ENCODE data around the gene INHBC.
"Not testable (repeated sequence)": the region's sequence is repeated elsewhere in the genome, so short reads cannot be mapped to it uniquely, and the experiment has no call there.

Gene INHBC, protein sequence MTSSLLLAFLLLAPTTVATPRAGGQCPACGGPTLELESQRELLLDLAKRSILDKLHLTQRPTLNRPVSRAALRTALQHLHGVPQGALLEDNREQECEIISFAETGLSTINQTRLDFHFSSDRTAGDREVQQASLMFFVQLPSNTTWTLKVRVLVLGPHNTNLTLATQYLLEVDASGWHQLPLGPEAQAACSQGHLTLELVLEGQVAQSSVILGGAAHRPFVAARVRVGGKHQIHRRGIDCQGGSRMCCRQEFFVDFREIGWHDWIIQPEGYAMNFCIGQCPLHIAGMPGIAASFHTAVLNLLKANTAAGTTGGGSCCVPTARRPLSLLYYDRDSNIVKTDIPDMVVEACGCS

DNA sequence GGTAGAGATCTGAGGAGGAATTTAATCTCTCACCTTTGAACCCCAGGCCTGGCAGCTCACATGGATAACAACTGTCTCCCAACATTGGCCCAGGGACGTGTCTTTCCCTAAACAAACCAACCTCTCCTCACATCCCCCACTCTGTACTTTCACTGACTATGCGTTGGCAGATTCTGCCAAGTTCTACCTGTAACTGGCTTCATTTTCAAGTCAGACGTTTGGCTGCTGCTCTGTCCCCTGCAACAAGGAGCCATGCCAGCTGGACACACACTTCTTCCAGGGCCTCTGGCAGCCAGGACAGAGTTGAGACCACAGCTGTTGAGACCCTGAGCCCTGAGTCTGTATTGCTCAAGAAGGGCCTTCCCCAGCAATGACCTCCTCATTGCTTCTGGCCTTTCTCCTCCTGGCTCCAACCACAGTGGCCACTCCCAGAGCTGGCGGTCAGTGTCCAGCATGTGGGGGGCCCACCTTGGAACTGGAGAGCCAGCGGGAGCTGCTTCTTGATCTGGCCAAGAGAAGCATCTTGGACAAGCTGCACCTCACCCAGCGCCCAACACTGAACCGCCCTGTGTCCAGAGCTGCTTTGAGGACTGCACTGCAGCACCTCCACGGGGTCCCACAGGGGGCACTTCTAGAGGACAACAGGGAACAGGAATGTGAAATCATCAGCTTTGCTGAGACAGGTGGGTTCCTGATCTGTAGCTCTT, at the start of gene INHBC:
Gene INHBC (plus strand): TSS at position 268 of the 707 bp plus-strand sequence. CDS start 103 bp downstream, at position 371.
- DNase-seq, result no peak

DNA sequence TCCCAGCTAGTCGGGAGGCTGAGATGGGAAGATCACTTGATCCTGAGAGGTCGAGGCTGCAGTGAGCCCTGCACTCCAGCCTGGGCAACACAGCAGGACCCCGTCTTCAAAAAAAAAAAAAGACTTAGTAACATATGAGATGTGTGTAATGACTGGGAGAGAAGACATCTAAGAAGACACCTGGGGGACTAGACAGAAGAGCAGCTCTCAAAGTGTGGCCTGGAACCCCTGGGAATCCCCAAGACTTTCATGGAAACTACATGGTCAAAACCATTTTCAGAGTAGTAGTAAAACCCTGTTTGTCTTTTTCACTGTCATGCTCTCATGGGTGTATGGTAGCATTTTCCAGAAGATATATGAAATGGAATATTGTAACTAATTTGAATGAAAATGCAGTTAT, 49.0 kb upstream of the INHBC start:
- no peak for DNase-seq

DNA sequence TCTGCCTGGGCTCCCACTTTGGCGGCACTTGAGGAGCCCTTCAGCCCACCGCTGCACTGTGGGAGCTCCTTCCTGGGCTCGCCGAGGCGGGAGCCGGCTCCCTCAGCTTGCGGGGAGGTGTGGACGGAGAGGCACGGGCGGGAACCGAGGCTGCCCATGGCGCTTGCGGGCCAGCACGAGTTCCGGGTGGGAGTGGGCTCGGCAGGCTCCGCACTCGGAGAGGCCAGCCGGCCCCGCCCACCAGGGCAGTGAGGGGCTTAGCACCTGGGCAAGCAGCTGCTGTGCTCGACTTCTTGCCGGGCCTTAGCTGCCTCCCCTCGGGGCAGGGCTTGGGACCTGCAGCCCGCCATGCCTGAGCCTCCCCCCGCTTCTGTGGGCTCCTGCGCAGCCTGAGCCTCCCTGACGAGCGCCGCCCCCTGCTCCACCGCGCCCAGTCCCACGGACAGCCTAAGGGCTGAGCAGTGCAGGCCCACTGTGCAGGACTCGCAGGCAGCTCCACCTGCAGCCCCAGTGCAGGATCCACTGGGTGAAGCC, 48.3 kb upstream of the INHBC start:
- DNase-seq, result no peak

DNA sequence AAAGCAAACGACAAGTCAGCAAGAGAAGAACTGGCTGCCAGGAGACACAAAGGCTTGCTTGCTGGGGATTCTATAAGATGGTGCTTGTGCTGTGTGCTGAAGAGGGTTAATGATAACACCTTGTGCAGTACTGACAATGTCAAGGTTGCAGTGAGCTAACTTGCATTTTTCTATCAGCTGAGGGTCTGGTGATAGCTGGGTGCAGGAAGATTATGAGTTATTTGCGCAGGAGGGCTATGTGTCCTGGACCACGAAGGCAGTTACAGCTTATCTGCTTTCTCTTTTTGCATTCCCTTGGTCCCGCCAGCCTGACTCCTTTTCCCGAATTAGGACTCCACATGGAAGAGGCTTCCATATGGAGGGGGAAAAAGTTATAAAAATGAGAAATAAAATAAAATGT, 46.2 kb upstream of the INHBC start:
- DNase-seq, result no peak

DNA sequence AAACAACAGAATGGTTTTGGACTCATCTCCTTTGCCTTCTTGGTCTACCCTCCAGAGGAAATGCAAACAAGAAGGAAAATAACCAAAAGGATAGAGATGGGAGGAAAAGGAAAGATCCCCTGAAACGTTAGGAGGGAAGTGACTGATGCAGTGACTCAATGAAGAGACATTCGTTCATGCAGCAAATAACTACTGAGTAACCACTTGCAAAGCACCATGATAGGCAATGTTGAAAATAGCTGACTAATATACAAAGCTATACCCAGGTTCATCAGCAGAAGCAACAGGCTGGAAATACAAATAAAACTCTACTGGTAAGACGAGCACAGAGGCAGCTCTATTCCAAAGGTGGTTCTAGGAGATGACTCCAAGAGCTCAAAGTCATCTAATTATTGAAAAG, 45.6 kb upstream of the INHBC start:
- DNase-seq, result no peak

DNA sequence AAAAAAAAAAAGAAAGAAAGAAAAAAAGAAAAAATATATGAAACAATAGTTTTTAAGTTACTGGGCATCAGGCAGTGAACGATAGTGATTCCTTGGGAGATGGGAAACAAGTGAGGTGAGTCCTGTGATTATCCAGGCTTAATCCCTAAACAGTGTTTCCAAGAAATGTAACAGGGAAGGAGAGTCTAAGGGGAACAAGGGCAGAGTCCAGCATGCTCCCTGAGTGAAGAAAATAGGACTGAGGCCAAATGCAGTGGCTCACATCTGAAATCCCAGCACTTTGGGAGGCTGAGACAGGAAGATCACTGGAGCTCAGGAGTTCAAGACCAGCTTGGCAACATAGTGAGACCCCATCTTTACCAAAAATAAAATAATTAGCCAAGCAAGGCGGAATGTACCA, 44.4 kb upstream of the INHBC start:
- DNase-seq, result no peak

DNA sequence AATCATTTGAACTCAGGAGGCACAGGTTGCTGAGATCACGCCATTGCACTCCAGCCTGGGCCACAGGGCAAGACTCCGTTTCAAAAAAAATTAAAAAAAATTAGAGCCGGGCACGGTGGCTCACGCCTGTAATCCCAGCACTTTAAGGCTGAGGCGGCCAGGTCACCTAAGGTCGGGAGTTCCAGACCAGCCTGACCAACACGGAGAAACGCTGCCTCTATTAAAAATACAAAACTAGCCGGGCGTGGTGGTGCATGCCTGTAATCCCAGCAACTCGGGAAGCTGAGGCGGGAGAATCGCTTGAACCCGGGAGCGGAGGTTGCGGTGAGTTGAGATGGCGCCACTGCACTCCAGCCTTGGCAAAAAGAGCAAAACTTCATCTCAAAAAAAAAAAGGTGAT, 39.5 kb upstream of the INHBC start:
- DNase-seq, result no peak

DNA sequence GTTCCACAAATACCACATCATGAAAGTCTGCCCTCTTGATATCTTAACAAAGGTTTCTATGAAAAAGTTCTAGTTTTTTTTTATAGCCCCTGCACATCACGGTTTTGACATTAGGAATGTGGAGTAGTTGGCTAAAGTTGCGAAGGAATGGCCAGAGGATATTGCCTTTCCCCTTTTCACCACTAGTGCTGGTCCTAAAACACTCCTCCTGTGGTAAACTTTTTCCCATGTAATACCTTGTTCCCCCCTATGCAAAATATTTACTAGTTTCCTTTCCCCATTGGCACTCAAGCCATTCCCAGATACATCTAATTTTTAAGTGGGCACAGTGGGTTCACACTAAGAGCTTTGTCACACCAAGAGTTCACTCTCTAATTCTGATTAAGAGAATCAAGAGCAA, 37.1 kb upstream of the INHBC start:
- no peak for DNase-seq

DNA sequence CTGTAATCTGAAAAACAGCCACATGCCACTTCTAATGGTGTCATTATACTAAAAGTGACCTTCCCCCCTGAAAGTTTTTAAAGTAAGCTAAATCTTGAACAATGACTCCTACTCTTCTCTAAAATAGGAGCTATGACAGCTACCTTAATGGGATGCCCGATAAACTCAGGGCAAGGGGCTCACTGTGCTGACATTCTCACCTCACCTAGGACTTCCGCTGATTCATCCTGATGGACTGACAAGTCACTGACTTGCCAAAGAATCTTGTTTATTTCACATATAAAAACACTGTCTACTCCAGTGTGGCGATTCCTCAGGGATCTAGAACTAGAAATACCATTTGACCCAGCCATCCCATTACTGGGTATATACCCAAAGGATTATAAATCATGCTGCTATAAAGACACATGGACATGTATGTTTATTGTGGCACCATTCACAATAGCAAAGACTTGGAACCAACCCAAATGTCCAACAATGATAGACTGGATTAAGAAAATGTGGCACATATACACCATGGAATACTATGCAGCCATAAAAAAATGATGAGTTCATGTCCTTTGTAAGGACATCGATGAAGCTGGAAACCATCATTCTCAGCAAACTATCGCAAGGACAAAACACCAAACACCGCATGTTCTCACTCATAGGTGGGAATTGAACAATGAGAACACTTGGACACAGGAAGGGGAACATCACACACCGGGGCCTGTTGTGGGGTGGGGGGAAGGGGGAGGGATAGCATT, 34.7 kb upstream of the INHBC start:
- not testable (repeated sequence) for DNase-seq

DNA sequence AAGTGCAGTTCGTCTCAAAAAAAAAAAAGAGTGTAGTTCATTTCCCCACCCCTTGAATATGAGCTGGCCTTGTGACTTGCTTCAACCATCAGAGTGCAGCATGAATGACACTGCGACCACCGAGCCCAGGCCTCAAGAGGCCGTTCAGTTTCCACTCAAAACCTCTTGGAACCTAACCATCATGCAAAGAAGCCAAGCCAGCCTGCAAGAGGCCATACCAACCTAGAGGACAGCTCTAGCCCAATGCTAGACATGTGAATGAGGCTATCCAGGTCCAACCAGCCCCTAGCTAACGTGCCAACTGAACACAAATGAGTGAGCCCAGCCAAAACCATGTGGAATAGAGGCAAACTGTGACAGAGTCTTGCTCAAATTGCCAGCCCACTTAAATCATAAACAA, 33.4 kb upstream of the INHBC start:
- no peak for DNase-seq

DNA sequence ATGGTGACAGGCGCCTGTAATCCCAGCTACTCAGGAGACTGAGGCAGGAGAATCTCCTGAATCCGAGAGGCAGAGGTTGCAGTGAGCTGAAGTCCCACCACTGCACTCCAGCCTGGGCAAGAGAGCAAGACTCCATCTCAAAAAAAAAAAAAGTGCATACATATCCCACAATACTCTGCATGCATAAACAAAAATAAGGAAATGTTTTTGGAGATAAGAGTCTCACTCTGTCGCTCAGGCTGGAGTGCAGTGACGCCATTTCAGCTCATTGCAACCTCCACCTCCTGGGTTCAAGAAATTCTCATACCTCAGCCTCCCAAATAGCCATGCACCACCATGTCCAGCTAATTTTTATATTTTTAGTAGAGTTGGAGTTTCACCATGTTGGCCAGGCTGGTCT, 32.4 kb upstream of the INHBC start:
- DNase-seq, result not testable (repeated sequence)

DNA sequence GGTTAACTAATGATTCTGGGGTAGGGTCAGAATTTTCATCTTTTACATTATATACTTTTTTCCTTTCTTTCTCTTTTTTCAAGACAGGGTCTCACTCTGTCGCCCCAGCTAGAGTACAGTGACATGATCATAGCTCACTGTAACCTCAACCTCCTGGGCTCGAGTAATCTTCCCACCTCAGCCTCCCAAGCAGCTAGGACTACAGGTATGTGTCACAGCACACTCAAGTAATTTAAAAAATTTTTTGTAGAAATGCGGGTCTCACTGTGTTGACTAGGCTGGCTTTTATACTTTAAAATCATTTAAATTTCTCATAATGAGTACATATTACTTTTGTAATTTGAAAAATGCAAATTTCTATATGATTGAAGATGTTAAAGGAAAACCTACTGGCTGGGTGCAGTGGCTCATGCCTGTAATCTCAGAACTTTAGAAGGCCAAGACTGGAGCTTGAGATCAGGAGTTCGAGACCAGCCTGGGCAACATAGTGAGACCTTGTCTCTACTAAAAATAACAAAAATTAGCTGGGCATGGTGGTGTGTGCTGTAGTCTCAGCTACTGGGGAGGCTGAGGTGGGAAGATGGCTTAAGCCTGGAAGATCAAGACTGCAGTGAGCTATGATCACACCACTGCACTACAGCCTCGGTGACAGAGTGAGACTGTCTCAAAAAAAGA, 29.5 kb upstream of the INHBC start:
- DNase-seq, result no peak

DNA sequence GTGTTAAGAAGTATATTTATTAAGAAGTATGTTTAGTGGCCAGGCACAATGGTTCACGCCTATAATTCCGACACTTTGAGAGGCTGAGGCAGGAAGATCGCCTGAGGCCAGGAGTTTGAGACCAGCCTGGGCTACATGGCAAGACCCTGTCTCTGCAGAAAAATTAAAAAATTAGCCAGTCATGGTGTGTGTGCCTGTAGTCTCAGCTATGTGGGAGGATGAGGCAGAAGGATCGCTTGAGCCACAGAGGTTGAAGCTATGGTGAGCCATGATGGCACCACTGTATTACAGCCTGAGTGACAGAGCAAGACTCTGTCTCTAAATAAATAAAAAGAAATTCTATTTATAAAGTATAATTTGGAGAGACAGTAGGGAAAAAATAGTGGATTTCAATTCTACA, 24.1 kb upstream of the INHBC start:
- DNase-seq, result no peak

DNA sequence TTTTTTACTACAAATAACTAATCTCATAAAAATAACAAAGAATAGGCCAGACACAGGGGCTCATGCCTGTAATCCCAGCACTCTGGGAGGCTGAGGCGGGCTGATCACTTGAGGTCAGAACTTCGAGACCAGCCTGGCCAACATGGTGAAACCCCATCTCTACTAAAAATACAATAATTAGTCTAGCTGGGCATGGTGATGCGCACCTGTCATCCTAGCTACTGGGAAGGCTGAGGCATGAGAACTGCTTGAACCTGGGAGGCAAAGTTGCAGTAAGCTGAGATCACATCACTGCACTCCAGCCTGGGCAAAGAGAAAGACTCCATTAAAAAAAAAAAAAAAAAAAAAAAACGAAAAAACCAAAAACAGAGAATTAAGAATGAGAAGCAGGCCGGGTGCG, 20.4 kb upstream of the INHBC start:
- not testable (repeated sequence) for DNase-seq

DNA sequence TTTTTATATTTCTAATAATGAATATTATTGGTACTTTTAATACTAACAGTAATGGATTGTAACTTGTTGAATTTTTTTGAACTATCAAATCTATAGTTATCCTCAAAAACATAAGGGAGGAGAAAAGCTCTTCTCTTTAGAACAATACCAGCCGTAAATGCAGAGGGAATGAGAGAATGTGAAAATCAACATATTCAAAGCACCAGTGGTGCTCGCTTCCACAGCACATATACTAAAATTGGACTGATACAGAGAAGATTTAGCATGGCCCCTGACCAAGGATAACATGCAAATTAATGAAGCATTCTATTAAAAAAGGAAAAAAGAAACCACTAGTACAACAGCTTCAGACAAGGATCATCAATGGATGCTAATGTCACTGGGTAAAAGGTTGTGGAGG, 19.5 kb upstream of the INHBC start:
- DNase-seq, result no peak

DNA sequence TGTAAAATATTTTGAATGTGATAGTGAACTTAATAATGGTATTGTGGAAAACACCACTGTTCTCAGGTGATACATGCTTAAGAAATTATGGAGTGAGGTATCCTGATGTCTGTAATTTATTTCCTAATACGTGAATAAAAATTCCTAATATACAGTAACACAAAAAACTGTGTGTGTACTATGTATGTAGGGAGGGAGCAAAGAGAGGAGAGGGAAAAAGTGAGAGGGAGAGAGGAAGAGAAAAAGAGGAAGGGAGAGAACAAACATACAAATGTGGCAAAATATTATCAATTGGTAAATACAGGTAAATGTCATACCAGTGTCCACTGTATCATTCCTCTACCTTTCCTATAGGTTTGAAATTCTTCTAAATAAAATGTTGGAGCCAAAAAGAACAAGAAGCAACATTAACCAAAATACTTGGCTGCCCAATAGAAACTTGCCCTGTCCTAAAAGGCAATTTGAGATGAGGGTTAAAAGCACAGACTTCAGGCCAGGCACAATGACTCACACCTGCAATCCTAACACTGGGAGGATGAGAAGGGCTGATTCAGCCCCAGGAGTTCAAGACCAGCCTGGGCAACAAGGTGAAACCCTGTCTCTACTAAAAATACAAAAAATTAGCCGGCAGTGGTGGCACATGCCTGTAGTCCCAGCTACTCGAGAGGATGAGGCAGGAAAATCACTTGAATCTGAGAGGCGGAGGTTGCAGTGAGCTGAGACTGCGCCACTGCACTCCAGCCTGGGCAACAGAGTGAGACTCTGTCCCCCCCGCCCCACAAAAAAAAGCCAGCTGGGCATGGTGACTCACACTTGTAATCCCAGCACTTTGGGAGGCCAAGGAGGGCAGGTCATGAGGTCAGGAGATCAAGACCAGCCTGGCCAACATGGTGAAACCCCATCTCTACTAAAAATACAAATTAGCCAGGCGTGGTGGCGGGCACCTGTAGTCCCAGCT, 18.3 kb upstream of the INHBC start:
- no peak for DNase-seq

DNA sequence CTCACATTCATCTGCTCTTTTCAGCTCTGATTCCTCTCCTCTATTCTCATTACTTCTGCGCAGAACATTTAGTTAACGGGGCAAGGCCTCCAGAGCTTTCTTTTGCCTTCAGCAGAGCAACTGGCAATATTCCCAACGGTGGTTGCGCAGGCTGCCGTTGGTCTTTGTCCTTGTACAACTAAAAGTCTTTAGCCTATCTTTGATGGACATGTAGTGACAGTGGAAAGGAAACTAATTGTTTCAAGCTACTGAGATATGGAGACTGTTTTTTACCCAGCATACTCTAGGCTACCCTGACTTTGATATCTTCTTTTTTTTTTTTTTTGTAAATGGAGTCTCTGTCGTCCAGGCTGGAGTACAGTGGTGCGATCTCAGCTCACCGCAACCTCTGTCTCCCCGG, 16.3 kb upstream of the INHBC start:
- no peak for DNase-seq

DNA sequence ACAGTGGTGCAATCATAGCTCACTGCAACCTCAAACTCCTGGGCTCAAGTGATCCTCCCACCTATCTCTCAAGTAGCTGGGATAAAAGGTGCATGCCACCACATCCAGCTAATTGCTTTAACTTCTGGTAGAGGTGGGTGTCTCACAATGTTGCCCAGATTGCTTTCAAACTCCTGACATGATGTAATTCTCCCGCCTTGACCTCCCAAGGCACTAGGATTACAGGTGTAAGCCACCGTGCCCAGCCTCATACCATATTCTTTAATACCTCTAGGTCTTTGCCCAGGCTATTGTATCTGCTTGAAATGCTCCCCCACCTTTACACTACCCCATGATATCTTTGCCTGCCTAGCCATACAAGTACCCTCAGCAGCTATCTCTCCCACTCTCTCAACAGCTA, 15.1 kb upstream of the INHBC start:
- no peak for DNase-seq

DNA sequence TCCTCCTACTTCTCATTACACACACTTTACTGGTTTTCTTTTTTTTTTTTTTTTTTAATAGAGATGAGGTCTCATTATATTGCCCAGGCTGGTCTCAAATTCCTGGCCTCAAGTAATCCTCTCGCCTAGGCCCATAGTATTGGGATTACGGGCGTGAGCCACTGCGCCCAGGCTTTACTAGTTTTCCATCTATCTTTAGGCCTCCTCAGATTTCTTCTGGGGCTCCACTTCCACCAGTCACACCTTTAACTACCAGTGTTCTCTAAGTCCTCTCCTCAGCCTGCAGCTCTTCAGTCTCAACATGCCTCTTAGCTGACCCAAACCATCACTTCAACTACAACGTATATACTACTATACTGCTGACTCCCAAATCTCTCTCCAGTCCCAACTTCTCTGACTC, 14.1 kb upstream of the INHBC start:
- DNase-seq, result no peak

DNA sequence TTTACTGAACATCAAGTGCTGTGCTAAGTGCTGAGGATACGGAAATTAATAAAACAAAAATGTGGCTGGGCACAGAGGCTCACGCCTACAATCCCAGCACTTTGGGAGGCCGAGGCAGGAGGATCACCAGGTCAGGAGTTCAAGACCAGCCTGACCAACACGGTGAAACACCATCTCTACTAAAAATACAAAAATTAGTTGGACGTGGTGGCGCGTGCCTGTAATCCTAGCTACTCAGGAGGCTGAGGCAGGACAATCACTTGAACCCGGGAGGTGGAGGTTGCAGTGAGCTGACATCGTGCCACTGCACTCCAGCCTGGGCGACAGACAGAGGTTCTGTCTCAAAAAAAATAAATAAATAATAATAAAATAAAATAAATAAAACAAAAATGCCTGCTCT, 7.6 kb upstream of the INHBC start:
- DNase-seq, result not testable (repeated sequence)

DNA sequence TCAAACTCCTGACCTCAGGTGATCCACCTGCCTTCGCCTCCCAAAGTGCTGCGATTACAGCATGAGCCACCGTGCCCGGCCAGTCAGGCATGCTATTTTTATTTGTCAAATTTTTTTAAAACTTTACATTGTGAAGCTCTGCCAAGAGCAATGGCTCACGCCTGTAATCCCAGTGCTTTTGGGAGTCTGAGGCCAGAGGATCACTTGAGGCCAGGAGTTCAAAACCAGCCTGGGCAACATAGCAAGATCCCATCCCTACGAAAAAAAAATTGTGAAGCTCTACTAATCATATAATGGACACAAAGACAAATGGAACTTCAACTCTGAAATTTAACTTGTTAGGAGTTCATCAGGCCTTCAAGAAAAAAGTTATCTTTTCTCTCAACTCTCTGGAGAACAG, 5.6 kb upstream of the INHBC start:
- DNase-seq, result no peak

Measured in SHP77 (cell line).